Mesodermal cell (in vitro differentiated cells): ENCODE data around the gene HNRNPAB.

Experiments
- H3K27ac ChIP-seq: 2 replicates; pipeline ENCODE4 v1.7.0; 2013; ENCODE audit warnings: mild to moderate bottlenecking, low read depth, low read length, moderate library complexity; ENCODE audit not compliant: severe bottlenecking
- H3K36me3 ChIP-seq: 2 replicates; pipeline ENCODE4 v1.7.1; 2013; ENCODE audit warnings: mild to moderate bottlenecking, low read length, moderate library complexity; ENCODE audit not compliant: control insufficient read depth, insufficient read depth
- H3K4me1 ChIP-seq: one replicate; pipeline ENCODE4 v1.7.1; 2013; ENCODE audit warnings: mild to moderate bottlenecking, low read length; ENCODE audit not compliant: insufficient read depth, control insufficient read depth, poor library complexity, severe bottlenecking
- H3K4me3 ChIP-seq: 2 replicates; pipeline ENCODE4 v1.7.0; 2013; ENCODE audit warnings: low read length, control low read depth, mild to moderate bottlenecking; ENCODE audit not compliant: insufficient read depth, poor library complexity, severe bottlenecking; ENCODE audit errors: extremely low read depth
- H3K9me3 ChIP-seq: 2 replicates; pipeline ENCODE4 v1.7.1; 2013; ENCODE audit warnings: mild to moderate bottlenecking, low read length, moderate library complexity; ENCODE audit not compliant: control insufficient read depth
- WGBS, 2 experiments: methylation state at CpG; one replicate each; pipeline ENCODE4 v1.1.5; 2013; ENCODE audit warnings: missing lambda C conversion rate in 2 of 2; ENCODE audit not compliant: insufficient coverage in 2 of 2; 5-methylcytosine and 5-hydroxymethylcytosine counted together

Gene HNRNPAB

GRCh38 chr5:178212241-178213002, 8.1 kb downstream of the HNRNPAB start:
- Histone ChIP-seq H3K36me3 (peaks cover 96% of the 10 kb centered on the region), H3K27ac (no peak overlapping the region), H3K4me3 (no peak overlapping the region), H3K9me3 (no peaks in the 10 kb centered on the region), H3K4me1 (no peaks in the 10 kb centered on the region)
- WGBS, 2 experiments, result 100% methylated on average over 3 of the region's 3 CpGs

- 72 to 100% methylated on average over 2 to 4 of the region's 4 CpGs for WGBS, 2 experiments
- no peak overlapping the region for H3K4me3 ChIP-seq
- no peaks in the 10 kb centered on the region for H3K4me1 ChIP-seq
- no peak overlapping the region for H3K27ac ChIP-seq
- H3K9me3 ChIP-seq, result no peaks in the 10 kb centered on the region
- H3K36me3 ChIP-seq, result peaks cover 95% of the 10 kb centered on the region
These were observed 8.7 kb downstream of the HNRNPAB start for GRCh38 chr5:178213003-178213461.

- 85 to 93% methylated on average over 2 to 6 of the region's 8 CpGs for whole genome bisulfite sequencing, 2 experiments
- Histone ChIP-seq H3K4me3 (no peak overlapping the region), H3K9me3 (no peaks in the 10 kb centered on the region), H3K4me1 (no peaks in the 10 kb centered on the region), H3K36me3 (peaks cover 95% of the 10 kb centered on the region), H3K27ac (peak overlapping the region; percentile 36)
These were observed 9.4 kb downstream of the HNRNPAB start for GRCh38 chr5:178213748-178214151.

GRCh38 chr5:178214160-178214803, 9.9 kb downstream of the HNRNPAB start:
- no peaks in the 10 kb centered on the region for H3K4me1 ChIP-seq
- 97% methylated on average over 5 of the region's 6 CpGs for WGBS, 2 experiments
- no peak overlapping the region for H3K4me3 ChIP-seq
- no peaks in the 10 kb centered on the region for H3K9me3 ChIP-seq
- H3K36me3 ChIP-seq, result peaks cover 93% of the 10 kb centered on the region
- peak overlapping the region; percentile 36 for H3K27ac ChIP-seq

GRCh38 chr5:178215280-178216002, 11.1 kb downstream of the HNRNPAB start:
- no peaks in the 10 kb centered on the region for H3K4me1 ChIP-seq
- no peaks in the 10 kb centered on the region for H3K9me3 ChIP-seq
- H3K36me3 ChIP-seq, result peaks cover 90% of the 10 kb centered on the region
- no peak overlapping the region for H3K4me3 ChIP-seq
- WGBS, 2 experiments, result 81 to 90% methylated on average over 7 to 10 of the region's 13 CpGs
- H3K27ac ChIP-seq, result no peak overlapping the region

GRCh38 chr5:178216088-178216534, 11.8 kb downstream of the HNRNPAB start:
- Histone ChIP-seq H3K4me3 (no peak overlapping the region), H3K27ac (no peak overlapping the region), H3K36me3 (peaks cover 90% of the 10 kb centered on the region), H3K9me3 (no peaks in the 10 kb centered on the region), H3K4me1 (no peaks in the 10 kb centered on the region)
- 88 to 97% methylated on average over 4 of the region's 5 CpGs for WGBS, 2 experiments

GRCh38 chr5:178216779-178217178, 12.4 kb downstream of the HNRNPAB start:
- Histone ChIP-seq H3K36me3 (peaks cover 90% of the 10 kb centered on the region), H3K4me3 (no peak overlapping the region), H3K9me3 (no peaks in the 10 kb centered on the region), H3K27ac (no peak overlapping the region), H3K4me1 (no peaks in the 10 kb centered on the region)
- WGBS, 2 experiments, result 97% methylated on average over 3 of the region's 3 CpGs

GRCh38 chr5:178218237-178218776, 14.0 kb downstream of the HNRNPAB start:
- Histone ChIP-seq H3K9me3 (no peaks in the 10 kb centered on the region), H3K36me3 (peaks cover 85% of the 10 kb centered on the region), H3K27ac (no peak overlapping the region), H3K4me1 (no peaks in the 10 kb centered on the region), H3K4me3 (no peak overlapping the region)
- 83 to 90% methylated on average over 3 to 4 of the region's 5 CpGs for WGBS, 2 experiments

- H3K36me3 ChIP-seq, result peaks cover 85% of the 10 kb centered on the region
- no CpG with 5 or more reads among the region's 3 CpGs for WGBS, 2 experiments
These were observed 14.5 kb downstream of the HNRNPAB start for GRCh38 chr5:178218827-178219226.

GRCh38 chr5:178221282-178221681, 16.9 kb downstream of the HNRNPAB start:
- 100% methylated on average over 2 of the region's 3 CpGs for WGBS, 2 experiments
- Histone ChIP-seq H3K36me3 (peaks cover 86% of the 10 kb centered on the region), H3K9me3 (no peaks in the 10 kb centered on the region), H3K4me3 (no peak overlapping the region), H3K4me1 (no peaks in the 10 kb centered on the region), H3K27ac (peak overlapping the region; percentile 16)

More at GRCh38 chr5:178218827-178219226, 14.5 kb downstream of the HNRNPAB start:
- no peaks in the 10 kb centered on the region for H3K4me1 ChIP-seq
- H3K4me3 ChIP-seq, result no peak overlapping the region
- no peaks in the 10 kb centered on the region for H3K9me3 ChIP-seq
- no peak overlapping the region for H3K27ac ChIP-seq
